Endothelial cell of umbilical vein (primary cell): ENCODE measurements around the gene MPZ. TPM values are rescaled to one million over a fixed set of nuclear protein-coding genes. Genes with fewer than 3 reads are reported as not detected.

ENCODE experiments used
- BruUV-seq: library from RNA; stranded (reverse); fragments of 400-500 nt; replicated peaks from 2 replicates; lab custom pipeline; 2021; lab: Mats Ljungman, UMichigan
- CTCF ChIA-PET: fragments of 300-600, 350-600 bp; sonication (Branson Sonifier 250); formaldehyde crosslinking; loops from one replicate; lab custom pipeline; 2021; ENCODE audit warnings: antibody characterized with exemption, inconsistent platforms; lab: Charles Lee
- POLR2A ChIA-PET: fragments of 300-600, 350-600 bp; sonication (Branson Sonifier 250); formaldehyde crosslinking; loops from one replicate; lab custom pipeline; 2021; ENCODE audit warnings: antibody characterized with exemption, inconsistent platforms; lab: Charles Lee
- DNase-seq: peaks from one replicate; pipeline ENCODE4 v3.0.0-alpha.2; 2011; ENCODE audit warnings: low read depth, low spot score
- FAIRE-seq: peaks from 2 replicates; lab custom pipeline; 2011; peaks lifted over from hg19 to GRCh38; lab: Jason Lieb, UNC
- H2AFZ ChIP-seq: 2 replicates; pipeline ENCODE4 v1.6.0; 2012; ENCODE audit warnings: low read depth, low read length, control low read depth, inconsistent platforms
- H3K27ac ChIP-seq: 2 replicates; pipeline ENCODE4 v1.5.1; 2011; ENCODE audit warnings: low read depth, mild to moderate bottlenecking, control low read depth, low read length, moderate library complexity; ENCODE audit not compliant: insufficient read depth
- H3K27me3 ChIP-seq, 2 experiments: 2 replicates each; pipeline versions ENCODE4 v1.6.0 to v1.6.1; 2011; ENCODE audit warnings: low read length in 2 of 2, mixed read lengths in 1 of 2; ENCODE audit not compliant: control insufficient read depth in 2 of 2, insufficient read depth in 2 of 2
- H3K36me3 ChIP-seq, 2 experiments: 2 replicates in 1 of 2; 3 replicates in 1 of 2; pipeline ENCODE4 v1.5.1; 2011; ENCODE audit warnings: low read length in 2 of 2, mild to moderate bottlenecking in 1 of 2, moderate library complexity in 1 of 2; ENCODE audit not compliant: control insufficient read depth in 2 of 2, insufficient read depth in 2 of 2; ENCODE audit errors: extremely low read depth in 1 of 2
- H3K4me1 ChIP-seq: 3 replicates; pipeline ENCODE4 v1.5.1; 2011; ENCODE audit warnings: mild to moderate bottlenecking, low read length; ENCODE audit not compliant: control insufficient read depth, insufficient read depth; ENCODE audit errors: extremely low read depth
- H3K4me2 ChIP-seq: 2 replicates; pipeline ENCODE4 v1.6.1; 2011; ENCODE audit warnings: low read length, control low read depth, mixed read lengths; ENCODE audit not compliant: insufficient read depth
- H3K4me3 ChIP-seq, 3 experiments: fragments of 200-600 bp in 1 of 3; sonication (generic), shearing (Covaris generic) in 1 of 3; replicated peaks in 1 of 3; 2 replicates each; pipeline ENCODE4 v1.5.1; 2011 to 2016; ENCODE audit warnings: control low read depth in 3 of 3, low read length in 3 of 3, mild to moderate bottlenecking in 2 of 3, inconsistent platforms in 1 of 3, low read depth in 1 of 3, moderate library complexity in 1 of 3; ENCODE audit not compliant: insufficient read depth in 1 of 3
- H3K79me2 ChIP-seq: 2 replicates; pipeline ENCODE4 v1.6.0; 2012; ENCODE audit warnings: low read length, inconsistent platforms; ENCODE audit not compliant: control insufficient read depth, insufficient read depth
- H3K9ac ChIP-seq: replicated peaks from 2 replicates; pipeline ENCODE3; 2011; ENCODE audit warnings: low read length, control low read depth; ENCODE audit not compliant: insufficient read depth; ENCODE audit errors: extremely low read depth
- H3K9me1 ChIP-seq: replicated peaks from 3 replicates; pipeline ENCODE4 v1.6.0; 2011; ENCODE audit warnings: mild to moderate bottlenecking, low read length; ENCODE audit not compliant: control insufficient read depth, insufficient read depth; ENCODE audit errors: extremely low read depth
- H3K9me3 ChIP-seq: replicated peaks from 2 replicates; pipeline ENCODE4 v1.5.1; 2012; ENCODE audit warnings: low read length, inconsistent platforms; ENCODE audit not compliant: control insufficient read depth, insufficient read depth
- H4K20me1 ChIP-seq: replicated peaks from 2 replicates; pipeline ENCODE3; 2011; ENCODE audit warnings: mild to moderate bottlenecking, low read length; ENCODE audit not compliant: control insufficient read depth, insufficient read depth; ENCODE audit errors: extremely low read depth
- CTCF ChIP-seq, 2 donors: IDR thresholded peaks; 1 replicate in 1 of 2; 2 replicates in 1 of 2; pipeline ENCODE4 v1.5.1; 2011; ENCODE audit warnings: low read length in 2 of 2, mild to moderate bottlenecking in 2 of 2, moderate library complexity in 2 of 2, control low read depth in 1 of 2, inconsistent platforms in 1 of 2, low read depth in 1 of 2; ENCODE audit not compliant: insufficient read depth in 1 of 2; ENCODE audit errors: extremely low read depth in 1 of 2
- EZH2 ChIP-seq: IDR thresholded peaks from 2 replicates; pipeline ENCODE4 v1.6.1; 2012; ENCODE audit warnings: borderline replicate concordance, low read depth, mild to moderate bottlenecking, moderate library complexity, low read length, inconsistent platforms; ENCODE audit not compliant: severe bottlenecking
- FOS ChIP-seq: IDR thresholded peaks from 2 replicates; pipeline ENCODE4 v1.6.1; 2011; ENCODE audit warnings: mild to moderate bottlenecking, low read length, moderate library complexity, borderline replicate concordance; ENCODE audit not compliant: insufficient read depth
- GATA2 ChIP-seq: IDR thresholded peaks from 2 replicates; pipeline ENCODE4 v1.7.0; 2011; ENCODE audit warnings: low read depth, mild to moderate bottlenecking, moderate library complexity, mixed read lengths, low read length; ENCODE audit not compliant: insufficient read length, insufficient read depth
- JUN ChIP-seq: IDR thresholded peaks from 2 replicates; pipeline ENCODE4 v1.6.1; 2011; ENCODE audit warnings: borderline replicate concordance, low read depth; ENCODE audit not compliant: insufficient read length, insufficient read depth
- MAX ChIP-seq: IDR thresholded peaks from 2 replicates; pipeline ENCODE4 v1.6.1; 2011; ENCODE audit not compliant: insufficient read depth, insufficient read length
- MYC ChIP-seq: IDR thresholded peaks from one replicate; pipeline ENCODE4 v1.6.1; 2011; ENCODE audit warnings: mild to moderate bottlenecking, low read depth, low read length
- POLR2A ChIP-seq: IDR thresholded peaks from 2 replicates; pipeline ENCODE4 v1.6.1; 2012; ENCODE audit warnings: low read depth, mild to moderate bottlenecking, control low read depth, low read length
- POLR2AphosphoS5 ChIP-seq: IDR thresholded peaks from 2 replicates; pipeline ENCODE4 v1.6.1; 2012; ENCODE audit warnings: low read depth, mild to moderate bottlenecking, control low read depth, low read length, moderate library complexity; ENCODE audit not compliant: insufficient read depth
- dilution Hi-C: fragments of 300-500 bp; cut with MboI; formaldehyde crosslinking; loops from one replicate; pipeline ENCODE4 v1.15.0; 2019; ENCODE audit warnings: low sequenced_read_pairs; ENCODE audit not compliant: extremely low pct_ligation_motif_present
- intact Hi-C: fragments of 100-400 bp; cut with micrococcal nuclease; formaldehyde crosslinking; loops from one replicate; pipeline ENCODE4 v1.10.0; 2022
- polyA plus RNA-seq, 4 experiments: library from polyadenylated mRNA; depleted of rRNA in 3 of 4; stranded (reverse) in 3 of 4; unstranded in 1 of 4; fragments of >200 nt; gene quantifications; 2 replicates each; pipeline versions ENCODE4 v1.2.1 to v1.2.3, GENCODE V29; 2011 to 2012; ENCODE audit warnings: missing spikeins in 1 of 4
- total RNA-seq: library from RNA; stranded (reverse); gene quantifications from 2 replicates; pipeline ENCODE4 v1.2.3, GENCODE V29; 2021

Gene MPZ
- total and polyA plus RNA-seq, 2 donors (not counting 3 experiments of a cell fraction or from before 2014, with no cell fraction given): 2.0 to 7.0 TPM

- no peak for TF ChIP-seq POLR2A
- TF ChIP-seq CTCF (IDR thresholded peaks at IDR 0.05; ENCODE audit: extremely low read depth in 1 of 2, insufficient read depth in 1 of 2, low read depth in 1 of 2, low read length in 2 of 2): no peak
- TF ChIP-seq MAX: no peak
- no peak for TF ChIP-seq FOS
- TF ChIP-seq MYC: no peak
- no peak for TF ChIP-seq JUN
- no peak for TF ChIP-seq POLR2AphosphoS5
- no peak for TF ChIP-seq EZH2
- TF ChIP-seq GATA2: no peak
- no peaks in the 10 kb centered on the region for H3K27me3 ChIP-seq
- DNase-seq: no peak
- H4K20me1 ChIP-seq: no peaks in the 10 kb centered on the region
- H3K9ac ChIP-seq: no peak overlapping the region
- ChIA-PET CTCF (interaction anchor here (1.1 kb wide), 1 partner anchor 16 kb away, joined by 3 read pairs; no protein-coding TSS in a partner anchor), POLR2A (no interaction called here)
- BruUV-seq: no TSS peak
- no peak for FAIRE-seq
- no peaks in the 10 kb centered on the region for H3K9me1 ChIP-seq
- no peak overlapping the region for H3K27ac ChIP-seq
- H3K4me2 ChIP-seq: no peak overlapping the region
- no peak overlapping the region for H2AFZ ChIP-seq
- dilution Hi-C loops: no loop called here
- intact Hi-C loops: loop anchor here (5.0 kb wide), 3 partner anchors 56 to 194 kb away; partner anchors contain the start of genes CFAP126, NIT1 and PFDN2
- H3K4me1 ChIP-seq: peaks cover 17% of the 10 kb centered on the region
- H3K79me2 ChIP-seq: peaks cover 7% of the 10 kb centered on the region
- no peaks in the 10 kb centered on the region for H3K9me3 ChIP-seq
- H3K4me3 ChIP-seq: no peak overlapping the region
- no peaks in the 10 kb centered on the region for H3K36me3 ChIP-seq
Measured at GRCh38 chr1:161311595-161312181, 1.9 kb upstream of the MPZ start.
